NCI-H2081 (cell line): ENCODE data around the gene SLC27A6.
"Not testable (repeated sequence)": the region's sequence is repeated elsewhere in the genome, so short reads cannot be mapped to it uniquely, and the experiment has no call there.

Experiments used
- DNase-seq, 2 experiments: peaks; one replicate each; lab custom pipeline; 2025; lab: John Stamatoyannopoulos, UW

The SLC27A6 gene, protein sequence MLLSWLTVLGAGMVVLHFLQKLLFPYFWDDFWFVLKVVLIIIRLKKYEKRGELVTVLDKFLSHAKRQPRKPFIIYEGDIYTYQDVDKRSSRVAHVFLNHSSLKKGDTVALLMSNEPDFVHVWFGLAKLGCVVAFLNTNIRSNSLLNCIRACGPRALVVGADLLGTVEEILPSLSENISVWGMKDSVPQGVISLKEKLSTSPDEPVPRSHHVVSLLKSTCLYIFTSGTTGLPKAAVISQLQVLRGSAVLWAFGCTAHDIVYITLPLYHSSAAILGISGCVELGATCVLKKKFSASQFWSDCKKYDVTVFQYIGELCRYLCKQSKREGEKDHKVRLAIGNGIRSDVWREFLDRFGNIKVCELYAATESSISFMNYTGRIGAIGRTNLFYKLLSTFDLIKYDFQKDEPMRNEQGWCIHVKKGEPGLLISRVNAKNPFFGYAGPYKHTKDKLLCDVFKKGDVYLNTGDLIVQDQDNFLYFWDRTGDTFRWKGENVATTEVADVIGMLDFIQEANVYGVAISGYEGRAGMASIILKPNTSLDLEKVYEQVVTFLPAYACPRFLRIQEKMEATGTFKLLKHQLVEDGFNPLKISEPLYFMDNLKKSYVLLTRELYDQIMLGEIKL

DNA sequence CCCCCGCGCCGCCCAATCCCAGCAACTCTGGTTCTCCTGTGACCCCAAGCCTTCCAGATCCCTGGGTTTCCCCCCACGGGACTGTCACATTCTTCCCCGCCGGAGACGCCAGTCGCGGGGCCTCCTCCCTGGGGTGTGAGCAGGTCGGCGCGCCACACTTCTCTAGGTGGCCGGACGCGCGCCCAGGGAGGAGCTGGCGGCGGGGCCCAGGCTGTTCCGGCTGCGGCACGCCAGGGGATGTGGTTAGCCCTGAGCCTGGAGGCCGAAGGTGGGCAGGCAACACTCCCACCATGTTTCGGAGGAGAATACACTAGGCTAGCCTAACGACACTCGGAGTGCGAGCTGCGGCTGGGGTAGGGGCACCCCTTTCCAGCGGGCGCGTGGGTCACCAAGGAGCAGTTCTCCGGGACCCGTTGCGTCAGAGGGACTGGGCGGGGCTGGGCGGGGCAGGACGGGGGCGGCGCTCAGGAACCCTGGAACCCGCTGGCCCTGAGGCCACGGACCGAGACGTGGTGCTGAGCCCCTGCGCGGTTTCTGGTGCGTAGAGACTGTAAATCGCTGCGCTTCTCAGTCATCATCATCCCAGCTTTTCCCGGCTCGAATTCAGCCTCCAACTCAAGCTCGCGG is at the start of gene SLC27A6:
SLC27A6 (plus strand) TSS at position 478 of the 627 bp plus-strand sequence. CDS start 650 bp downstream, outside the sequence.
- DNase-seq: peak; percentile 8 to 41

DNA sequence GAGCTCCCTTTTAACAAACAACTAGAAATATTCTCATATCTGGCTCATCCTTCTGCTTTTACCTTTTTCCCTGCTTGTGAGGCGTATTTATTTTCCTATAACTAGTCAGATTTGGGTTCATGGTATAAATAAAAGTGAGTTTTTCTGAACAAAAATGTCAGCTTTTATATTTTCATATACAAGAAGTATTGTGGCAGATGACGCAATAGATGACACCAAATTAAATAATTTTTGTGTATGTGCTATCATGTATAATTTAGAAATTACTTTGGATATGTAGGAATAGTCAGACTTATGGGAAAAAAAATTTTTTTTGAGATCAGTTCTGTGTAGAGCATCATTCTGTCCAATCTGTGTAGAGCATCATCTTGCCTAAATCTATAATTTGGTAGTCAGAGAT is 45.7 kb upstream of the SLC27A6 start:
- no peak for DNase-seq

DNA sequence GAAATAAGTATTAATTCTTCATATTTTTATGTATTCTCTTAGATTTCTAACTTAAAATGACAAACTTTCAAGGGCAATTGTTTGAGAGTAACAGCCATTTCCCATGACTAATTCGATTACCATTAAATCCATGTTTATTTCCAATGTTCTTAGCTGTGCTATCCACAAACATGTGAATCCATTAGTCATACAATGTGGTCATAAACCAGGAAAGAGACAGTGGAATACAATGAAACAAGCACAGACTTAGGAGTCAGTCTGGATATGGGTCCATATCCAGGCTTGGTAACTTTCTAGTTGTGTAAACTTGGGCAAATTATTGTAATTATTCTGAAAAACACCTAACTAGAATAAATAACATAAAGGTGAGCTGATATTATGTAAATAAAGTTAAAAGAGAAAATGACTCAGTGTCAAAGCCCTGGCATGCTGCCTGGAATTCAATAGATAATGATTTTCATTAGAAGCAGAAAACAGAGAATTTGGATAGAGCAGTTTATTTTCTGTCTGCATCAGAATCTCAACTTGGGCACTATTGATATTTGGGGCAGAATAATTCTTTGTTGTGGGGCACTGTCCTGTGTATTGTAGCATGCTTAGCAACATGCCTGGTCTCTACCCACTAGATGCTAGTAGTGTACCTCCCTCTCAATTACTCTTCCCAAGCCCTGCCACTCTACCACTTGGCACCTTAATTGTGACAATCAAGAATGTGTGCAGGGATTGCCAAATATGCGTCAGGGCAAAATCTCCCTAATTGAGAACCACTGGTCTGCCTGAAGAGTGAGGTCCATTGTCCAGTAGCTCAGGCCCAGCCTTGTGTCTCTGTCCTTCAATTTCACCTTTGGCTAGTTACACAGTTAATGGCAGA is 44.7 kb upstream of the SLC27A6 start:
- DNase-seq: peak in 1 of 2 experiments; percentile 2

DNA sequence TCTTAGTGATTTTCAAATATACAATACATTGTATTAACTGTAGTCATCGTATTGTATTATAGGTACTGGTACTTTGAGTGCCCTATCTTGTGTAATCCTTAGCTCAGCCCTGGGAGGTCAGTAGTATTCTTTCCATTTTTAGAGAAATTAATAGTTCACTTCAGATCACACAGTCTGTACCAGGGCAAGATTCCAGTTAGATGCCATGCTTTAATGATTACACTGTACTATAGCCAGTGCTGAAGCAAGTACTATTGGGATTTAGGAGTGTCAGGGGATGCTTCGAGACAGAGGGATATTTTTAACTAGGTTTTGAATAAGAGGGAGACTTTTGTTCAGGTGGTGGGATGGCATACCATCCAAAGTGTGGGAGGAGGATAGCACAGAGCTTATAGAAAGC is 41.0 kb upstream of the SLC27A6 start:
- no peak for DNase-seq

DNA sequence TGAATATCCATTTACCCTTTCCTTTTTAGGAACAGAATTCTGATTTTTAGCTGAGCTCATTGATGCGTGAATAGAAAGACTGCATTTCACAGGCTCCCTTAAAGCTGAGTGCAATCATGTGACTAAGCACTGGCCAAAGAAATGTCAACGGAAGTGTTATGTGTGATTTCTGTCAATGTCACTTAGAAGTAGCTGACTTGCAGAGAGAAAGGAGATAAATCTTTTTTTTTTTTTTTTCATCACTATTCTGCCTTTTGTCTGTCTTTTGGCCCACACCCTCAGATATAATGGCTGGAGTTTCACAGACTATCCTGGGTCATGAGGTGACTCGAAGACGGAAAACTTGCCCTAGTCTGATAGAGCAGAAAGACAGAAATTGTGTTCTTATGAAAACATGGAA is 39.3 kb upstream of the SLC27A6 start:
- DNase-seq: no peak

DNA sequence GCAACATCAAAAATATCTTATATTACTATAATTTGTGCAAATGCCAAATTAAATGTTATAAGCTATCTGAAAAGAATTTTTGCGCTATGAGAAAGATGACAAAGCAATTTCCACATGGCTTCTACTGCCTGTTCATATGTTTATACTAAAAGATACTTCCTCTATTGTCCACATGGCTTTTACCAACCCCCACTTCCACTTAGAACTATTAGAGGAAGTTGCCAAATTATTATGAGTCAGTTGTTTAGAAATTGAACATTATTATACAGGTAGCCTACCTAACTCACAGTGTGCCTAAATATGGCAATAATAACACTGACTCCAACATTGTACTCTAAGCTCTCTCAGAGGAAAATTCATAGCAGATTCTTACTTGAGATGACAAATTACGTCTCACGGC is 37.6 kb upstream of the SLC27A6 start:
- no peak for DNase-seq

DNA sequence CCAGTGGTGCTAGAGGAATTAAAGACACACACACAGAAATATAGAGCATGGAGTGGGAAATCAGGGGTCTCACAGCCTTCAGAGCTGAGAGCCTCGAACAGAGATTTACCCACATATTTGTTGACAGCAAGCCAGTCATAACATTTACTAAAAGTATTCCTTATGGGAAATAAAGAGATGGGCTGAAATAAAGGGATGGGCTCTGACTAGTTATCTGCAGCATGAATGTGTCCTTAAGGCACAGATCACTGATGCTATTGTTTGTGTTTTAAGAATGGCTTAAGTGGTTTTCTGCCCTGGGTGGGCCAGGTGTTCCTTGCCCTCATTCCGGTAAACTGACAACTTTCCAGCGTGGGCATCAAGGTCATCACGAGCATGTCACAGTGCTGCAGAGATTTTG is 33.1 kb upstream of the SLC27A6 start:
- DNase-seq: not testable (repeated sequence)

DNA sequence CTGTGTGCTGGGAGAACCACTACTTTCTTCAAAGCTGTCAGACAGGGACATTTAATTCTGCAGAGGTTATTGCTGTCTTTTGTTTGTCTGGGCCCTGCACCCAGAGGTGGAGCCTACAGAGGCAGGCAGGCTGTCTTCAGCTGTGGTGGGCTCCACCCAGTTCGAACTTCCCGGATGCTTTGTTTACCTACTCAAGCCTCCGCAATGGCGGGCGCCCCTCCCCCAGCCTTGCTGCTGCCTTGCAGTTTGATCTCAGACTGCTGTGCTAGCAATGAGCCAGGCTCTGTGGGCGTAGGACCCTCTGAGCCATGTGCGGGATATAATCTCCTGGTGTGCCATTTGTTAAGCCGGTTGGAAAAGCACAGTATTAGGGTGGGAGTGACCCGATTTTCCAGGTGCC is 22.2 kb upstream of the SLC27A6 start:
- not testable (repeated sequence) for DNase-seq

DNA sequence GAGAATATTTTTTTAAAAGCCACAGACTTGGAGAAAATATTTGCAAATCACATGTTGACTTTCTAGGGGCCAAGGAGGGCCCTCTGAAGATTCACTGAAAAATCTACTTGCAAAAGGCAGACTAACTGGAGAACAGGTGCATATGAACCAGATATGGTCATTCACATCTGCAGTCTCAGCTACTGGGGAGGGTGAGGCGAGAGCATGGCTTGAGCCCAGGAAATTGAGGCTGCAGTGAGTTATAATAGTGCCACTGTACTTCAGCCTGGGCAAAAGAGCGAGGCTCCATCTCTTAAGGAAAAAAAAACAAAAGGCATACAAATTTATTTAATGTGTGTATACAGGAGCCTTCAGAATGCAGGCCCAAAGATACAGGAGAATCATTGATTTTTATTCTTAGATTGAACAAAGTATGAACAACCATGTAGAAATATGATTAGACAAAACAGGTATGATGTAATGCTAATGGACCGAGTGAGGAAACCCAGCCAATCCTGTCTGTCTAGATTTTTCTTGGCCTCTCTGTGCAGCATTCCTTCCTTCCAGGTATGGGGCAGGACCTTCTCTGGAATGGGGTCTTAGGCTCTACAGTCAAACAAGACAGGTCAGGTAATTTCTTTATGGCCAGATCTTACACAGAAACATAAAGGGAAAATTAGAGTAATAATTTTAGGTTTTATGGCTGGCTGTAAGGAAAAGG is 15.3 kb upstream of the SLC27A6 start:
- DNase-seq: no peak

DNA sequence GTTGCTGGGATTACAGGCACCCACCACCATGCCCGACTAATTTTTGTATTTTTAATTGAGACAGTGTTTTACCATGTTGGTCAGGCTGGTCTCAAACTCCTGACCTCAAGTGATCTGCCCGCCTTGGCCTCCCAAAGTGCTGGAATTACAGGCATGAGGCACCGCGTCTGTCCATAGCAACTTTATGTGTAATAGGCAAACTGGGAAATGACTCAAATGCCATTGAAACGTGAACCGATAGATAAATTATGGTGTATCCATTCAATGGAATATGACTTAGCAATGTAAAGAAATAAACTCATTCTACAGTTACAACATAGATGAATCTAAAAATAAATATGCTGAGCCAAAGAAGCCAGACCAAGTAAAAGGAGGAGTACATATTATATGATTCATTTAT is 14.0 kb upstream of the SLC27A6 start:
- not testable (repeated sequence) for DNase-seq

DNA sequence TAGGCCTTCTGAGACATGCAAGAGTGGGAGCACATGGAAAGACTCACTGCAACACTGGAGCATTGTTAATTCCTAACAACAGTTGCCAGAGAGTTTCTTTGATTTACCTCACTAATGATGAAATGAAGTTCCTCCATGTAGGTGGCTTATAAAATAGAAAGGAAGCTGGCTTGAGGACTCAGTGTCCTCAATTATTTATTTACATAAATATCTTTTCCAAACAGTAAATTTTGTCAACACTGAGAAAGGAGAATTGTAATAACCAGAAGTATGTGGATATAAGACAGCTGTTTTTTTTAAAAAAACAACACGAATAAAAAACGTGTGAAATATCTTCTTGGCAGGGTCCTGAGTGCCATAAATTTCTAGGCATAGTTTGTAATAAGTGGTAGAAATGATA is 9.1 kb upstream of the SLC27A6 start:
- DNase-seq: no peak

DNA sequence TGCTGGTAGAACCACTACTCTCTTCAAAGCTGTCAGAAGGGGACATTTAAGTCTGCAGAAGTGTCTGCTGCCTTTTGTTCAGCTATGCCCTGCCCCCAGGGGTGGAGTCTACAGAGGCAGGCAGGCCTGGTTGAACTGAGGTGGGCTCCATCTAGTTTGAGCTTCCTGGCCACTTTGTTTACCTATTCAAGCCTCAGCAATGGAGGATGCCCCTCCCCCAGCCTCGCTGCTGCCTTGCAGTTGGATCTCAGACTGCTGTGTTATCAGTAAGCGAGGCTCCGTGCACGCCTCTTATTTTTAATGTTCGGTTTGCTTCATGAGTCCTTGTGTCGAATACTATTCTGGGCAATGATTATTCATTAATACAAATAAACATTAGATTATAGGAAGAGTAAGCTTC is 3.1 kb upstream of the SLC27A6 start:
- no peak for DNase-seq

DNA sequence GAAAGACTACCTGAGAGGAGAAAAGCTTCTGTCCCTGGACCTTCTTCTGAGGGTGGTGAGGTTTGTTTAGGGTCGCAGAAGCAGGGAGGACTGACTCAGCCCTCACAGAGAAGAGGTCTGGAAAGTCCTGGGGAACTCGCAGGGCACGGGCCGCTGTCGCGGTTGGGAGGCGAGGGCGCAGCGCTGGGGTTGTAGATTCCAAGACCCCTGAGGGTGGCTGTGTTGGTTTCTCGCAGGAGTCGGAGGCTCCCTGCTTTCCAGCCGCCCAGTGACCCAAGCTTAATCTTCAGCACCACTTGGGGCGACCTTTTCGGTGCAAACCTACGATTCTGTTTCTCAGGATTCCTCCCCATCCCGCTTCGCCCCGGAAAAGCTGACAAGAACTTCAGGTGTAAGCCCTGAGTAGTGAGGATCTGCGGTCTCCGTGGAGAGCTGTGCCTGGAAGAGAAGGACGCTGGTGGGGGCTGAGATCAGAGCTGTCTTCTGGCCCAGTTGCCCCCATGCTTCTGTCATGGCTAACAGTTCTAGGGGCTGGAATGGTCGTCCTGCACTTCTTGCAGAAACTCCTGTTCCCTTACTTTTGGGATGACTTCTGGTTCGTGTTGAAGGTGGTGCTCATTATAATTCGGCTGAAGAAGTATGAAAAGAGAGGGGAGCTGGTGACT is 482 bp downstream of the SLC27A6 start:
- no peak for DNase-seq

DNA sequence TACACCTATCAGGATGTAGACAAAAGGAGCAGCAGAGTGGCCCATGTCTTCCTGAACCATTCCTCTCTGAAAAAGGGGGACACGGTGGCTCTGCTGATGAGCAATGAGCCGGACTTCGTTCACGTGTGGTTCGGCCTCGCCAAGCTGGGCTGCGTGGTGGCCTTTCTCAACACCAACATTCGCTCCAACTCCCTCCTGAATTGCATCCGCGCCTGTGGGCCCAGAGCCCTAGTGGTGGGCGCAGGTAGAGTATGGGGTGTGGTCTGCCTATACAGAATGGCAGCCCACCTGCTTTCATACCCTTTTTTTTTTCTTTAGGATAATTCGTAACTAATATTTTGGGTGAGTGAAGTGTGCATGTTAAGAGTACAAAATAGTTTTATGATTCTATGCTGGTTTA is 1.1 kb downstream of the SLC27A6 start:
- no peak for DNase-seq

DNA sequence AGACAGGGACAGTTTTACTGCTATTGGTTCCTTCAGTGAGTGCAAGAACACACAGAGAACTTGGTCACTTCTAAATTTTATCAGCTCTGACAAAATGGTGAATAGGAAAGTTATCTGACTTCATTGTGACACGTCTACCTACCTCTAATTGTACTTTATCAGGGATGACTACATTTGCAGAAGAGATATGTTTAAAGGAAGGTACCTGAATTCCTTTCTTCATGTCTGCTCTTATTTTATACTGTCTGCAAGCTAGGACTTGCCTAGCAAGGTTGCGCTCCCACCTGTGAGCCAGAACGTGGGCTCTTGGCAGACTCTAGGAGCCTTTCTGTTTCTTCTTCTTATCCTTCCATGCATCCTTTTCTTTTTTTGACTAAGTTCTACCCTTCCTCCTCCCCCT is 1.6 kb downstream of the SLC27A6 start:
- DNase-seq: no peak

DNA sequence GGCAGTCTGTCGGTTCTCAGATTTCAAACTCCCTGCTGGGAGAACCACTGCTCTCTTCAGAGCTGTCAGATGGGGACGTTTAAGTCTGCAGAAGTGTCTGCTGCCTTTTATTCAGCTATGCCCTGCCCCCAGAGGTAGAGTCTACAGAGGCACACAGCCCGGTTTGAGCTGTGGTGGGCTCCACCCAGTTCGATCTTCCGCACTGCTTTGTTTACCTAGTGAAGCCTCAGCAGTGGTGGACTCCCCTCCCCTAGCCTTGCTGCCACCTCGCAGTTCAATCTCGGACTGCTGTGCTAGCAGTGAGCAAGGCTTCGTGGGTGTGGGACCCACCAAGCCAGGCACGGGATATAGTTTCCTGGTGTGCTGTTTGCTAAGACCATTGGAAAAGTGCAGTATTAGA is 8.0 kb downstream of the SLC27A6 start:
- no peak for DNase-seq

DNA sequence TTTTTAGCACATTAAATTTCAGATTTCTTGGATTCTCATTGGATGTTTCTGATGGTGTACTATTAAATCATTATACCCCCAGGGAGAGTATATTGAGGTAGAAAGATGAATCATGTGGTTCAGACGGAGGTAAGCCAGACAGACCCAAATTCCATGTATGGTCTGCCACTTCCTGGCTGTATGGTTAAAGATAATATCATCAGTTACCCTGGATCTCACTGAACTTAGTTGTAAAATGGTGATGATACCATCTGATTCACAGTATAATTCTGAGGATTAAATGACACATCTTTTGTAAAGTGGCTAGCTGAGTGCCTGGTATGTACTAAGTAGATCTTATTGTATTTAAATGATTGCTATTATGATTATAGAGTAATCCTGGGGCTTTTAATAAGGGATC is 9.3 kb downstream of the SLC27A6 start:
- no peak for DNase-seq

DNA sequence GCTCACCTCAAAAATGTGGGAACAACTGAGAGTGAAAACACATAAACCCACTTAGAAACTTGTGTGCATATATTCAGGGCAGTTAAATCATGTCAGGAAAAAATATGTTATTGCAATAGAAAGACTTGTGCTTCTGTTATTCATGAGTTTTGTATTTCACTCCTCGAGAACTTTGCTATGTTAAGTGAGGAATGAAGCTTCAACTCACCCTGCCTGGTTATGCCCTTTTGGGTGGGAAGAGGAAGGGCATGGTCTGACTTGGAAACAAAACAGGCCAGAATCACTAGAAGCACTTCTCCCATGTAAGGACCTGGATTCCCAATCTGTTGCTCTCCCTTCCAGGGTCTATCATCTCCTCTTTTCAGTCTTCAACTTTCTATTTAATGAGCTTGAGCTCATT is 14.5 kb downstream of the SLC27A6 start:
- DNase-seq: no peak

DNA sequence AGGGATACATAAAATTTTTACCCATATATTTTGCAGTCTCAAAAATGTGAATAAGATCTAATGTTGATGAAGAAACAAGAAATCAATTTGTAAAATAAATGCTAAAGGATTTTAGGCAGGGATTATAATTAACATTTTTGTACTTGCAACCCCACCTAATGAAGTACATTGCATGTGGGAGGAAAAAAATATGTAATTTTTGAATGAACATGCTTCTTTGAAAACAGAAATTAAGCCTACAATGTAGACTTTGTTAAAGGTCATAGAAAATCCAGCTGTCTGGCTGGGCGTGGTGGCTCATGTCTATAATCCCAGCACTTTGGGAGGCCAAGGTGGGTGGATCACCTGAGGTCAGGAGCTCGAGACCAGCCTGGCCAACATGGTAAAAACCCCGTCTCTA is 15.6 kb downstream of the SLC27A6 start:
- no peak for DNase-seq

DNA sequence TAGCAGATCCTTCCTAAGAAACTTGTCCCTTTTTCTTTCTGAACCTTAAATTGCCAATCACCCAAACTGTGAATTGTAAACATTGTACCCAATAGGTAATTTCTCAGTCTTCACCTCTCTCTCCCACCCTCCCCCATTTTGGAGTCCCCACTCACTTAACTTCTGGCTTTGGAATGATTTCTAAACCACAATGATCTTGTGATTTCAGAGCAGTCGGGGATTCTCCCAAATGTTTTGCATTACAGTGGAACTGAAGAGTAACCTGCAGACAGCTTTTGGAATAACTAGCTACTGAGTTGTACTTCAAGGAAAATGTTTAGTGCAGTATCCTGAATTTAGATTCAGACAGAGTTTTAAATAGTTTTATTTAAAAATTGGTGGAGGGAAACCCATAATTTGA is 19.2 kb downstream of the SLC27A6 start:
- no peak for DNase-seq

DNA sequence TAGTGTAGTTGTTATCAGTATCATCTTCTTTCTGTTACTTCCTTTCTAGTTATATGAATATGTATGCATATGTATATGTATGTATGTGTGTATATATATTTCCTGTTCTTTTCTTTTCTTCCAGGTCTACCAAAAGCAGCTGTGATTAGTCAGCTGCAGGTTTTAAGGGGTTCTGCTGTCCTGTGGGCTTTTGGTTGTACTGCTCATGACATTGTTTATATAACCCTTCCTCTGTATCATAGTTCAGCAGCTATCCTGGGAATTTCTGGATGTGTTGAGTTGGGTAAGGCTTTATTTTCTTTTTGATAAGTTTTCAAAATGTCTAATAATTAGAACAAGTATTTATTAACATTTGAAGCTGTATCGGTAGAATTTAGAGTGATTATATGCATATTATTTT is 23.2 kb downstream of the SLC27A6 start:
- no peak for DNase-seq
